ENCODE data around the gene TMEM150A. TPM values are rescaled to one million over a fixed set of nuclear protein-coding genes. Genes with fewer than 3 reads are reported as not detected.

Gene TMEM150A
- total and polyA plus RNA-seq, 2 of the 13 experiments (the other 11 are each of a cell fraction or from before 2014, with no cell fraction given), result 30.1 to 70.4 TPM

DNA sequence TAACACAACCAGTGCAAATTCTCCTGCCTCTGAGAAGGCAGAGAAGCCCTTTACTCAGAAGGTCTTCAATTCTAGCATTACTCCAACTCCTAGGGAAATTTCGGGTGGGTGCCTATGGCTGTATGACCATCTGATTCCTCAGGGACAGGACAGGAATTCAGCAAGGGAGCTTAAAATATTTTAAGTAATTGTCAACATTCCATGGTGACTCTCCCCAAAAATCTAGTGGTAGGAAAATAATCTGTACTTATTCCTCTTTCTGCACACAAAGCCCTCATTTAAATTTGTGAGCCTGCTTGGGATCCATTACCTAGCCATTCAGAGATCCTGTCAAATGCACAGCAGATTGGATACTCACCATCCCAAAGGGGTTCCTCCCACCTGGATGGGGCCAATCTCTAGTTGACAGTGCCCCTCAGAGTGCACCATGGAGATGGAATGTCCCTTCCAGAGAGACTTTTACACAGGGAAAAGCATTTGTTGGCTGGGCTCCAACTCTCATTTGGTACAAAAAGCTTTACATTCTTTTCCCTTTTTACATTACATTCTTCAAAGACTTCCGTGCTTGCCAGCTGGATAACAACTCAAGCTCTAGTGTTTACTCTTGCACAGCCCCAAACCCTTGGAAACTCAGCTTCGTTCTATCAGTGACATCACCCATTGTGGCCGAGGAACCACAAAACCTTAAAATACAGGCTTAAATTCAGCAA lies 3.1 kb upstream of the TMEM150A start (continued):
- TF ChIP-seq, protein P1, sequence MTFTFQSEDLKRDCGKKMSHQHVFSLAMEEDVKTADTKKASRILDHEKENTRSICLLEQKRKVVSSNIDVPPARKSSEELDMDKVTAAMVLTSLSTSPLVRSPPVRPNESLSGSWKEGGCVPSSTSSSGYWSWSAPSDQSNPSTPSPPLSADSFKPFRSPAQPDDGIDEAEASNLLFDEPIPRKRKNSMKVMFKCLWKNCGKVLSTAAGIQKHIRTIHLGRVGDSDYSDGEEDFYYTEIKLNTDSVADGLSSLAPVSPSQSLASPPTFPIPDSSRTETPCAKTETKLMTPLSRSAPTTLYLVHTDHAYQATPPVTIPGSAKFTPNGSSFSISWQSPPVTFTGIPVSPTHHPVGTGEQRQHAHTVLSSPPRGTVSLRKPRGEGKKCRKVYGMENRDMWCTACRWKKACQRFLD (CRISPR knock-in tag; IDR thresholded peaks at IDR 0.05; ENCODE audit: borderline replicate concordance), result no peak
- TF ChIP-seq REL (CRISPR knock-in tag; conservative IDR thresholded peaks at IDR 0.05), result no peak
- TF ChIP-seq ZNF569 (CRISPR knock-in tag; IDR thresholded peaks at IDR 0.05; ENCODE audit: borderline replicate concordance), result no peak
- no peak for TF ChIP-seq ZNF558 (CRISPR knock-in tag; IDR thresholded peaks at IDR 0.05; ENCODE audit: borderline replicate concordance)
- no peak for TF ChIP-seq PHF20 (CRISPR knock-in tag; IDR thresholded peaks at IDR 0.05)
- TF ChIP-seq KLF6 (CRISPR knock-in tag; IDR thresholded peaks at IDR 0.05), result 0 out of 2 replicates have a peak, but pooled peaks have one; percentile 21
- TF ChIP-seq, protein P2, sequence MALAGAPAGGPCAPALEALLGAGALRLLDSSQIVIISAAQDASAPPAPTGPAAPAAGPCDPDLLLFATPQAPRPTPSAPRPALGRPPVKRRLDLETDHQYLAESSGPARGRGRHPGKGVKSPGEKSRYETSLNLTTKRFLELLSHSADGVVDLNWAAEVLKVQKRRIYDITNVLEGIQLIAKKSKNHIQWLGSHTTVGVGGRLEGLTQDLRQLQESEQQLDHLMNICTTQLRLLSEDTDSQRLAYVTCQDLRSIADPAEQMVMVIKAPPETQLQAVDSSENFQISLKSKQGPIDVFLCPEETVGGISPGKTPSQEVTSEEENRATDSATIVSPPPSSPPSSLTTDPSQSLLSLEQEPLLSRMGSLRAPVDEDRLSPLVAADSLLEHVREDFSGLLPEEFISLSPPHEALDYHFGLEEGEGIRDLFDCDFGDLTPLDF (CRISPR knock-in tag; IDR thresholded peaks at IDR 0.05), result no peak
- TF ChIP-seq, protein P3, sequence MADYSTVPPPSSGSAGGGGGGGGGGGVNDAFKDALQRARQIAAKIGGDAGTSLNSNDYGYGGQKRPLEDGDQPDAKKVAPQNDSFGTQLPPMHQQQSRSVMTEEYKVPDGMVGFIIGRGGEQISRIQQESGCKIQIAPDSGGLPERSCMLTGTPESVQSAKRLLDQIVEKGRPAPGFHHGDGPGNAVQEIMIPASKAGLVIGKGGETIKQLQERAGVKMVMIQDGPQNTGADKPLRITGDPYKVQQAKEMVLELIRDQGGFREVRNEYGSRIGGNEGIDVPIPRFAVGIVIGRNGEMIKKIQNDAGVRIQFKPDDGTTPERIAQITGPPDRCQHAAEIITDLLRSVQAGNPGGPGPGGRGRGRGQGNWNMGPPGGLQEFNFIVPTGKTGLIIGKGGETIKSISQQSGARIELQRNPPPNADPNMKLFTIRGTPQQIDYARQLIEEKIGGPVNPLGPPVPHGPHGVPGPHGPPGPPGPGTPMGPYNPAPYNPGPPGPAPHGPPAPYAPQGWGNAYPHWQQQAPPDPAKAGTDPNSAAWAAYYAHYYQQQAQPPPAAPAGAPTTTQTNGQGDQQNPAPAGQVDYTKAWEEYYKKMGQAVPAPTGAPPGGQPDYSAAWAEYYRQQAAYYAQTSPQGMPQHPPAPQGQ (CRISPR knock-in tag; IDR thresholded peaks at IDR 0.05; ENCODE audit: borderline replicate concordance), result no peak
- TF ChIP-seq HDAC2 (CRISPR knock-in tag; IDR thresholded peaks at IDR 0.05), result 0 out of 2 replicates have a peak, but pooled peaks have one; percentile 12
